AML-193 (cell line): Measurements from ENCODE around the gene CYB561D1.
A peak's percentile ranks its signal among the peaks of the same experiment; 100 is the strongest.

Experiments used
- DNase-seq, 2 experiments: peaks; one replicate each; lab custom pipeline; 2025; lab: John Stamatoyannopoulos, UW

The CYB561D1 gene

DNA sequence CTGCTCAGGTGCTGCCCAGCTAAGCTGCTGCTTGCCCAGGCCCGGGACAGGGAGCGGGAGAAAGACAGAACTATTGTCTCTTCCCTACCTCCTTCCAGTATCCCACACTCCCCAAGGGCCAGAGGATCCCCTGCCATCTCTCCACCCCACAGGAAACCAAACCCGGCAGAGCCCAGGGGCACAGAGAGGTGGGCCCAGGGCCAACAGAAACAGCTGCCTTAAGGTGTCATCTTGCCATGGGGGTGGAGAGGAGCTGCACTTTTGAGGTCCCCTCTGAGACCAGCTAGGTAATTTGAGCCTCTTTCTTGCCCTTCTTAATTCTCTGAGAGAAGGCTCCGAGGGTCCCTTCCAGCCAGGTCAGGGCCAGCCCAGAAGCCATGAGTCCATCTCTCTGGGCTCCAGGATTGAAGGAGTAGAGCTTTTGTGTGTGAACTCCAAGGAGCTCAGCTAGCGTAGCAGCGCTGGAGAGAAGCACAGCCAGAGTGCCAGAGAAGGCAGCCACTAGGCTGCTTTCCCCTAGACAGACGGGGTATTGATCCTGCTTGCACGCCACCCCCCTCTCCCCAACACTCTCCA is 36.1 kb downstream of the CYB561D1 start:
- DNase-seq = no peak

- DNase-seq = no peak
Measured at GRCh38 chr1:109530457-109531087, 36.7 kb downstream of the CYB561D1 start.

- DNase-seq = no peak
Measured at GRCh38 chr1:109531380-109531779, 37.5 kb downstream of the CYB561D1 start.

- DNase-seq = no peak
Measured at GRCh38 chr1:109531826-109532364, 38.0 kb downstream of the CYB561D1 start.

DNA sequence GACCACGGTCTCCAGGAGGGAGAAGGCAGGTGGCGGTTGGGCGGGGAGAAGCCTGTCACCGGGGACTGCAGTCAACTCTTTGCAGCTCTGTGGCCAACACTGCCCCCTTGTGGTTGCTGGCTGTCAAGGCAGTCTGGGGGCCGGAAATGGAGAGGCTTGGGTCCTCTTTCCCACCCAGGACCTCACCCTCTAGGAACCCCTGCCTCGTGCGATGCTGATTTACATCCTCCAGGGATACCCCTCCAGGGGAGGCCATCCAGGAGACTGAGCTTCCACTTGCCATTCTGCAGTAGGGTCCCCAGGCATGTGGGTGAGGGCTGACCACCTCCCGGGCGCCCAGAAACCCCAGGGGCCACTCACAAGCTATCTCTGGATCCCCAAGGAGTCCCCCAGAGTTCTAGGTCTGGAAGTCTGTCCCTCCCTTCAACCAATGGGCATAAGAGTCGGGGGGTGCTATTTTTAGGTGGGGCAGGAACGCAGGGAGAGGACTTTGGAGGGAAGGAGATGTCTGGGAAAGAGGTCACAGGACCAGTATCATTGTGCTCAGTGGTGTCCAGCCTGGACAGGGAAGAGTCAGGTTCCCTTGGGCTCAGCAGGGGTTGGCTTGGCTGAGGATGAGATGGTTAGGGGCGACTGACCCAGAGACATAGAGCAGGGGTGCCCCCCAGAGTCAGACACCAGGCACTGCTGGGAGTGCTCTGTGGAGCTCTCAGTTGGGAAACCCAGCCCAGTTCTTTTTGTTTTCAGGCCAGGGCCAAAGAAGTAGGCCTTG is 38.7 kb downstream of the CYB561D1 start:
- DNase-seq = peak; percentile 60 to 64

GRCh38 chr1:109534307-109534858 is 40.5 kb downstream of the CYB561D1 start:
- peak in 1 of 2 experiments; percentile 18 for DNase-seq

DNA sequence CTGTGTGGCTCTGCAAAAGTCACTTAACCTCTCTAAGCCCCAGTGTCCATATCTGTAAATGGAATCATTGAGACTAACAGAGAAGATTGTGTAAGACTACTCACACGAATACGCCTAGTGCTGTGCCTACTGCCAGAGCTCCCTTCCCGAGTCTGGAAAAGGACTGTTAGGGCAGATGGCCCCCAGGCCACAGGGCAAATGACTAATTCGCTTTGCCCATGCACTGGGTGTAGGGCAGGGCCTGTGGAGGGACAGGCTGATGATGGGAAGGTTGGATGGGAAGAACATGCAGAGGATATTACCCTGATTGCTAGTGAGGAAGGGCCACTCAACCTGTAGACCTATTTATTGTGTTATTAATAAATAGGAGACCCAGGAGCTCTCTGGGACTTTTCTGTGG is 41.6 kb downstream of the CYB561D1 start:
- DNase-seq = no peak

DNA sequence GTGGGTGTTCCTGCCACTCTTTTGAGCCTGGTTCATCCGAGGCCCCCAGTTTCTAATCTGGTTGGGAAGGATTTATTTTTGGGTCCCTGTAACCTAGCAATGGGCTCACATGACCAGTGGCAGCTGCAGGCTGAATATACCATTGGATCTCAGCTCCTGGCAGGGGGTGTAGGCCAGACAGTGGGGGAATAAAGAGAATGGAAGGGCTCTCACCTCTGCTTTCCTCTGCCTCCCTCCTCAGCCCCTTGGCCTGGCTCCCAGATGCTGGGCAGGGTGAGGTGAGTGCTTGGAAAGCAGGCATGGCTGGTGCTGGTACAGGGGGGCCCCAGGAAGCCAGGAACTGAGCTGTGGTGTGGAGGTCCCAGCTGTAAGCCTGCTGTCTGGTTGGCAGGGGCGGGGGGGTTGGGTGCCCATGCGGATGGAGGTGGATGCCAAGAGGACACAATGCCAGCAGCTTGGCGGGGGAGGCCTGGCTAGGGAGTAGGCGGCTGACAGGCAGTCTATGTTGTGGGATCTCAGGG is 42.1 kb downstream of the CYB561D1 start:
- DNase-seq = no peak

GRCh38 chr1:109537450-109538178 is 43.7 kb downstream of the CYB561D1 start:
- no peak for DNase-seq

DNA sequence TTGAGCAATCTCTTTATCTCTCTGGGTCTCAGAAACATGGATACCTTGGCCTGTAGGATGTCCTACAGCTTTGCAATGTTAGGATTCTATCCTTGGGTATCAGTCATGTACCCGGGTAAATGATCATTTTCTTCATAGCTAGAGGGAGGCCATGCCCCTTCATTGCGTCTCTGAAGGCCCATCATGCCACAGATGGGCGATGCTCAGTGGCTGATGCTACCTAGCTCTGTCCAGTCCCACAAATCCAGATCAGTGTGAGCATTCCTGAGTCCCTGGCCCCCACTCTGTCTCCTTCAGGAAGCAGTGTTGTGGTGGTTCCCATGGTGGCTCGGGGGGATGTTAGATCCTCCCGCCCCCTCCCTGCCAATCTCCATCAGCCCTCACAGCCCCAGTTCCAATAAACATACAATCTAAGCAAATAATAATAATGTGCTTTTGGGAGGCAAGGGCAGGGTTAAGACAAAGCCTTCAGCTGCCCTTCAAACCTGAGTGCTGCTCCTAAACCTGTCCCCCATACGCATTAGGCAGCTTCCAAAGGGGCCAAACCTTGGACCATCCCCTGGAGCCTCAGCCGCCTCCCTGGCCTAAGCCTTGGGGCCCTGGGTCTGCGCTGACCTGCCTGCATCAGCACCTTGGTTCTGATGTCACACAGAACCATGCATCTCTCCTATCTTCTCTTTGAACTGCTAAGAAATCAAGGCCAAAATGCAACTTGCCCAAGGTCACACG is 45.1 kb downstream of the CYB561D1 start:
- DNase-seq = no peak

- DNase-seq = no peak
Measured at GRCh38 chr1:109539676-109540075, 45.8 kb downstream of the CYB561D1 start, which contains the start of gene GPR61. GPR61 (plus strand) TSS chr1:109539872; CDS start chr1:109543023, 3,151 bp downstream.

DNA sequence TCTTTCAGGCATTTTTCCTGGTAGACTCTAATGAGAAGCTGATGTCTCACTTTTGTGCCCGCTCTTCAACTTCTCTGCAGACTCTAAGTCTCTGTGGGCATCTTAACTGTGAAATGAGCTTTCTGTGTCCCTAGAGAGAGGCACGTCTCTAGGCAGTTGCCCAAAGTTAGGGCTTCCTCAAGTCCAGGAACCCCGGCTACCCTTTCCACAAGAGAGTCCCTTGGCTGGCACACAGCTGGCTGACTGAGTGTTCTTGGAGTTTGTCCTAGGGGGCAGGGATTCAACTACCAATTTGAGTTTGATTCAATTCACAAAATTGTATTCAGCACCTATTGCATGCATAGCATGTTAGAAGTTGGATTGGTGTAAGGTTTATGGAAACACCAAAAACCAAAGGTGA is 47.2 kb downstream of the CYB561D1 start:
- DNase-seq = no peak

DNA sequence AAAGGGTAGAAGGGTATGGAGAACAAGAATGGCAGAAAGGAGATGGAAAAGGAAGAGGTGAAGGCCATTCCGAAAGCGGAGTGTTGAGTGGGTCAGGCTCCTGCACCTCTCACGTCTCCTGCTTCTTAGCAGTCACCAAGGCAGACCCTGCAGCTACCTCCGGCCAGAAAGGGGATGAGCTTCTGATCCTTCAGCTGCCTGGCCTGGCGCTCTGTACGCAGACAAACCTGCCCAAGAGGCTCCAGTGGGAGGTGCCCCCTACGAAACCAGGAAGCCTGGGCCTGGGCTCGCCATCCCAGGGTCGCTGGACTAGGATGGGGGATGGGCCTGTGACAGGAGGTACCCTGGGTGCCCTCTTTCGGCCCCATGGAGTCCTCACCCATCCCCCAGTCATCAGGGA is 48.8 kb downstream of the CYB561D1 start:
- DNase-seq = no peak

DNA sequence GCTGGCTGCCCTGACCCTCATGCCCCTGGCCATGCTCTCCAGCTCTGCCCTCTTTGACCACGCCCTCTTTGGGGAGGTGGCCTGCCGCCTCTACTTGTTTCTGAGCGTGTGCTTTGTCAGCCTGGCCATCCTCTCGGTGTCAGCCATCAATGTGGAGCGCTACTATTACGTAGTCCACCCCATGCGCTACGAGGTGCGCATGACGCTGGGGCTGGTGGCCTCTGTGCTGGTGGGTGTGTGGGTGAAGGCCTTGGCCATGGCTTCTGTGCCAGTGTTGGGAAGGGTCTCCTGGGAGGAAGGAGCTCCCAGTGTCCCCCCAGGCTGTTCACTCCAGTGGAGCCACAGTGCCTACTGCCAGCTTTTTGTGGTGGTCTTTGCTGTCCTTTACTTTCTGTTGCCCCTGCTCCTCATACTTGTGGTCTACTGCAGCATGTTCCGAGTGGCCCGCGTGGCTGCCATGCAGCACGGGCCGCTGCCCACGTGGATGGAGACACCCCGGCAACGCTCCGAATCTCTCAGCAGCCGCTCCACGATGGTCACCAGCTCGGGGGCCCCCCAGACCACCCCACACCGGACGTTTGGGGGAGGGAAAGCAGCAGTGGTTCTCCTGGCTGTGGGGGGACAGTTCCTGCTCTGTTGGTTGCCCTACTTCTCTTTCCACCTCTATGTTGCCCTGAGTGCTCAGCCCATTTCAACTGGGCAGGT is 49.5 kb downstream of the CYB561D1 start:
- no peak for DNase-seq

- DNase-seq = no peak
Measured at GRCh38 chr1:109543988-109544735, 50.3 kb downstream of the CYB561D1 start.

DNA sequence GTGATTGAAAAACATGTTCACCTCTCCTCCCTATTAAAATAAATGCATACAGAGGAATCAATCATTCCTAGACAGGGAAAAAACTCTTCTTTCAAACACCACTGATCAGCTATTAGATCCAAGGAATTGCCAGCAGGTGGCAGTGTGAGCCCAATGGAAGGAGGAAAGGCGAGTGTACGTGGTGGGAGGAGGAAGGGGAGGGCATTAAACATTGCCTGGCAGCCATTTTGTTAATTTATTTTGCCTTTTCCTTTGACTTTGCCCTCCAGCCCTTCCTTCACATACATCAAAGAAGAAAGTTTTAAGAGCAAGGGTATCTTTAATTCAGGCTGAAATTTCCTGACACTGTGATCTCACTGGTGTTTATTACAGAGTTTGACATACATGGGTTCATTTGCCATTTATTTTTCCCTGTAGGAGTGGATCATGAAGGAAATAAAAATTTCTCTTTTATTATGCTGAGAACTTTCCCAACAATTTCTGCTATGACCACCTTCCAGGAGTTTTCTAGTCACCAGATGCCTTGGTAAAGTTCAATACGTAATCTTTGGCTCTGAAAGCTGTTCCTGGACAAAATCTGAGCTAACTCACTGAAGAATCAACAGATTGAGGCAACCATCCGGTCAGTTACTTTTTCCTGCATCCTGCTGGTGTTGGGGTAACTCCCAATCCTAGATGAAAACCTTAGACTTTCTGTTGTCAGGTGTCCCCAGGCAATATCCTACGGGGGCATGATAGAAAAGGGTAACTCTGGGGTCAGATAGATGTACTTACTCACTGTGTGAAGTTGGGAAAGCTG is 52.6 kb downstream of the CYB561D1 start:
- DNase-seq = peak; percentile 75 to 80

GRCh38 chr1:109547463-109548320 is 53.8 kb downstream of the CYB561D1 start:
- DNase-seq = no peak
